Stimulated activated CD8-positive, alpha-beta memory T cell treated with anti-CD3 and anti-CD28 coated beads, Interleukin-12 subunit alpha, Interleukin-12 subunit beta, amount 100 ng/mL, for 24 hours (primary cell): ENCODE measurements around the gene BARHL1.
"Not testable (repeated sequence)": the region's sequence is repeated elsewhere in the genome, so short reads cannot be mapped to it uniquely, and the experiment has no call there.

Experiments
- DNase-seq: peaks from one replicate; pipeline ENCODE4 v3.0.0-alpha.2; 2020; ENCODE audit errors: extremely low read depth

Gene BARHL1

DNA sequence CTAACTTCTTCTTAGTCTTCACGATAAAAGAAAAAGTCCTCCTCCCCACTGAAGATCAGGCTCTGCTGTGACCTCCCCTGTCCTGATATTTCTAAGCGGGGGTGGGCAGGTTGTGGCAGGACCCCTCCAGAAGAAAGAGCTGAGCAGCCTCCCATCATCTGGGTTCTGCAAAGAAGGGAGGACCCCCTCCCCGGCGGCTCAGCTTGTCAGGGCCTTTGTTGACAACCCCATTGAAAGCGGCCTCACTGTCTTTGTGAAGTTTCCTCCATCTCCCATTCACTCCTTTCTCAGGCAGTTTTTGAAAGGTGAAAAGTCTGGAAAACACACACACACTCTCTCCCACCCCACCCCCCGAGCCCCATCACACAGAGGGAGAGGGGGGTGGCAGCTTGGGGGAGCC lies 26.2 kb upstream of the BARHL1 start:
- no peak for DNase-seq

DNA sequence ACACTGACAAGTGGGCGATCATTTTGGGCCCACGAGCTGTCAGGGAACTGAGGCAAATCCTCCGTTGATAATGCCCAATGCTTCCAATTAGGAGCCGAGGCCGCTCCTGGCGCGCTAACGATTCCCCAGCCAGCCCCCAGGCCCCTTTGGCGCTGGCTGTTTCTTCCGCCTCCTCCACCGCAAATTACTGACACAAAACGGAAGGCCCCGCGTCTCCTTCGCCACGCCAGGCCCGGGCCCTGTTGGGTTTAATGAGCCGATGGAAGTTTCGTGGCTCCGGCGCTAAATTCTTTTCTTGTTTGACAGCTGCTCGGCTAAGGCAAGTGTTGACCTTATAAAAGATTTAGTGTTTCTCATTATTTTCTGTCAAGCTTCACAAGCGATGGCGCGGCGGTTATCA lies 25.7 kb upstream of the BARHL1 start:
- no peak for DNase-seq

DNA sequence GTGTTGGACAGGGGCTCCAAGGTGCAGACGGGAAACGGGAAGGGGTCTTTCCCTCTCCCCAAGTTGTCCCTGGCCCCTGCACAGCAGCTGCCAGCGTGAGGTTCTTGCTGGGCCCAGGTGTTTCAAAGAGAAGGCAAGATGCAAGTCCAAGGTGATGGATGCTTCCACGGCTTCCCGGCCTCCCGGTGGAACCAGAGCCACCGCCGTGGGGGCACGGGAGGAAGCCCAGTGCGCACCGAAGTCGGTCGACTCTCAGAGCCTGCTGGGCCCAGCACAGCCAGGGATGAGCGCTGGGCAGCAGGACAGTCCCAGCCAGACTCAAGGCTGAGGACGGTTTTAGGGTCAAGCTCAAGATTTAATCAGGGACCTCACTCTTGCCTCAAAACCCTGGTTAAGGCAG lies 25.2 kb upstream of the BARHL1 start:
- no peak for DNase-seq

DNA sequence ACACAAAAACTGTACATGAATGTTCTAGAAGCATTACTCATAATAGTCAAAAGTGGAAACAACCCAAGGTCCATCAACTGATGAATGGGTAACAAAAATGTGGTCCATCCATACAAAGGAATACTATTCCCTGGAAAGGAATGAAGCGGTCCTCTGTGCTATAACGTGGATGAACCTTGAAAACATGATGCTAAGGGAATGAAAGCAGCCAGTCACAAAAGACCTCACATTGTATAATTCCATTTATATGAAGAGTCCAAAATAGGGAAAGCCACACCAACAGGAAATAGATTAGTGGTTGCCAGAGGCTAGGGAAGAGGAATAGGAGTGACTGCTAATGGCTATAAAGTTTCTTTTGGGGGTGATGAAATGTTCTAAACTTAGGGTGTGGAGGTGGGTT lies 22.7 kb upstream of the BARHL1 start:
- DNase-seq, result no peak

DNA sequence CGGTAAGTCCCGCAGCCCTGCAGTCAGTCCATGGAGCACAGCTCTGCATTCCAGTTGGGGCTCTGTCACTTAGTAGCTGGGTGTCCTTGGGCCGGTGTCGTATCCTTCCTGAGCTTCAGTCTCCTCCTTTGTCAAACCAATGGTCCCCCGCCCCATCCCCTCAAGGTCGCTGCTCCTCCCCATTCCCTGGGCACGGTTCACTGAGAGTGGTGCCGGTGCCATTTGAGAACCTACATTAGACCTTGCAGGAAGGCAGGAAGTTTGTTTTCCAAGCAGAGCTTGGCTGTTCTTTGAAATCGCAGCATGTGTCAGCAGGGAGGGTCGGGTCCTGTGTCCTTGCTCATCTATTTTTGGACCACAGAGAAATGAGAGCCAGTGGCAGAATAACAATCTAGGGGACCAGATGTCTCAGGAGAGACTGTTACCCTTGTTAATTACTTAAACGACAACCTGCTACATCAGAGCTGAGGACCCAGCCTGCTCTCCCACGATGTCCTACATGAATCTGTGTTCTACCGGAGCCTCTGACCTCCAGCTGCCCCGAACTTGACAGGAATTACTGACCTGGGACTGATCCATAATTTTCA lies 21.7 kb upstream of the BARHL1 start:
- DNase-seq, result no peak

DNA sequence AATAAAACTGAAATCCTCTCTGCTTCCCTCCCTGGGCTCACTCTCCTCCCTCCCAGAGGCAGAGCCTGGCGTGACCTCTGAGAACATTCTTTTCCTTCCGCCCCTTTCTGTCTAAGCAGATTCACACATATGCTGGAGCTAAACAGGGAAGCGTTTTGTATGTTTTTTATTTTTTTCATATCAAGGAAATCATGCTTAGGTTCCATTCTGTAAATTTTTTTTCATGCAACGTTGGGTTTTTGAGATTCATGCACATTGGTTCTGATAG lies 20.2 kb upstream of the BARHL1 start:
- DNase-seq, result no peak

DNA sequence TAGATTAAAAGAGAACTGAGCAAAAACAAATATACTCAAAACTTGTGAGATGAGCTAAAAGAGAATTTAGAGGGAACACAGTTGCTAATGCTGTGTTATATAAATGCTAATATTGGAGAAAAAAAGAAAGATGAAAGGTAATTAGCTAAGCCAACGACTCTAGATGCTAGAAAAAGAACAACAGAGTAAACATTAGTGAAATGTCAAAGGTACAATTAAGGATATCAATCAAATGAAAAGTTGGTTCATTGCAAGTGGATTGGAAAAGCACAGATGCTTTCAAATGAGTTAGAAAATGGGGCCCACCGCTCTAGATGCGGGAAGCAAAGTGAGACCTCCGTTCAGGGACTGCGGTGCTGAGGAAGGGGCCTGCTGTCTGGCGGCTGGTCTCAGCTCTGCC lies 17.9 kb upstream of the BARHL1 start:
- DNase-seq, result no peak

DNA sequence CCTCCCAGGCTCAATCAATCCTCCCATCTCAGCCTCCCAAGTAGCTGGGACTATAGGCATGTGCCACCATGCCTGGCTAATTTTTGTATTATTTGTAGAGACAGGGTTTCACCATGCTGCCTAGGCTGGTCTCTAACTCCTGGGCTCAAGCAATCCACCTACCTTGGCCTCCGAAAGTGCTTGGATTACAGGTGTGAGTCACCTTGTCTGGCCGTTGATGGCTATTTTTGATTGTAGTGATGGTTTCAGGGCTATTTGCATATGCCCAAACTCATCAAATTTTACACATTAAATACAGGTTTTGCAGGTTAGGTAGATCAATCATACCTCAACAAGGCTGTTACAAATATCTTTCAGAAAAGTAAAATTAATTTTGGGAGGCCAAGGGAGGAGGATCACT lies 13.6 kb upstream of the BARHL1 start:
- DNase-seq, result not testable (repeated sequence)

DNA sequence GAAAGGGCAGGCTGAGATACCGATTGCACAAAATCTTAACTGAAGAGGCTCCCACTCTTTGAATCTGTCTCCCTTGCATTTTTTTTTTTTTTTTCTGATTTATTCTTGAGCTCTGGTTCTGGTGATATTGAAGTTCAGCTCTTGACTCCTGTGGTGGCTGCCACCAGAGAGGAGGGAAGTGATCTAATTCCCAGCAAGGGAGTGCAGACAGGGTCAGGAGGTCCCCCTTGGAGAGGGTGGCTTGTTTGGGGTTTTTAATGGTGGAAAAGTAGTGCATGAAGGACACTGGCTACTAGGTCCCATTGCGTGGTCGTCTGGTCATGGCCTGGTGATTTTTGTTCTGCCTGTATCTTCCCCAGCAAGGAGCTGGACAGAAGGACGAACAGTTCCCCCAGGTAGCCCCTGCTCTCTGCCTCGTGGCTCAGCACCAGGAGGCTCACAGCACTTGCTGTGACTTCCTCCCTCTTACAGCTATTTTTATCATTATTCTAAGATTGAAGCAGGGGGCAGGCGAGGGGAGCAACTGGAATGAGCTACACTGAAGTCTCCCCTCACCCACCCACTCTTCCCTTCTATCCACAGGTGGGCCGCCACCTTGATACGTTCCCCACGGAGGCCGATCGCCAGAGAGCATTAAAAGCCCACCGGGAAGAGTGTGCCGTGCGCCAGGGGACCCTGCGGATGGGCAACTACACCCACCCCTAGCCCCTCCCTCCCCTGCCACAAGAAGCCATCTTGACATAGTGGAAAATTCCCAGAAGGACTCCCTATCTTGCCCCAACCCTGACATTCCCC lies 10.4 kb upstream of the BARHL1 start:
- no peak for DNase-seq

DNA sequence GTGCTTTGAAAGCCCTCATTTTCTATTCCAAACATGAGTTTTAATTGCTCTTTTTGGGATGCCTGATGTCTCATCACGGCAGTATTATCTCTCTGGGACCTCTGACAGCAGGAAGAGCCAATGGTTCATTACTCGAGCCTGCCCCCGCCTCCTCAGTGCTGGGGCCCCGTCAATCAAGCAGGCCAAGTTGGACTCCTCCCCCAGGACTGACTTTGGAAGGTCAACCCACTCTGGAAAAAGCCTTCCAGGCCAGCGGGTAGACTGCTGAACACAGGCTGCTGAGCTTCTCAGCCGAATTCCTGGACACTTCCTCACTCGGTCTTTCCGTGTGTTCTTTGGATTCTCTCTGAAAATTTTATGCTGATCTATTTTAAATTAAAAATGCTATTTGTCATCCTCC lies 9.5 kb upstream of the BARHL1 start:
- no peak for DNase-seq

DNA sequence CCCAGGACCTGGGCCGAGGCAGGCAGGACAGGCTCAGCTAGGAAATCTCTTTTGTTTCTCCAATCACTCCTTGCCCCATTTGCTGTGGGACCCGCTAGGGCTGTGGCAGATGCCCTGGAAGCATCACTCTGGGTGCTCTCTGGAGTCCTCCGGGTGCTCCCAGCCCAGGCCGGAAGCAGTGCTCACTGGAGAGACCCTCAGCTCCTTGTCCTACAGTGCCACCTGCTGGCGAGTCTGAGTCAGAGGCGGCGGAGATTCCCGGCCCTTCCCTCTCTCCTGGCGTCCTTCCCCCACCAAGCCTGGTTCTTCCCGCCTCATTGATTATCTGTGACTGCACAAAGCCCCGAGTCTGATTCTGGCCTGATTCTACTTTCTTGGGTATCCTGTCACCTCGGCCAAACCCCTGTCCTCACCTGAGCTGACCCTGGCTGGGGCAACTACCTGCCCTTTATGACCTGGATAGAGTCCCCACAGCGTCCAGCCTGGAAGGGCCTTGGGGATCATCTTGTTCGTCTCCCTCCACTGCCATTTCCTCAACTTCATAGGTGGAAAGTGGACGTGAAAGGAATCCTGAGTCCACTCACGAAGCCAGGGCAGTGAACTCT lies 7.3 kb upstream of the BARHL1 start:
- no peak for DNase-seq

DNA sequence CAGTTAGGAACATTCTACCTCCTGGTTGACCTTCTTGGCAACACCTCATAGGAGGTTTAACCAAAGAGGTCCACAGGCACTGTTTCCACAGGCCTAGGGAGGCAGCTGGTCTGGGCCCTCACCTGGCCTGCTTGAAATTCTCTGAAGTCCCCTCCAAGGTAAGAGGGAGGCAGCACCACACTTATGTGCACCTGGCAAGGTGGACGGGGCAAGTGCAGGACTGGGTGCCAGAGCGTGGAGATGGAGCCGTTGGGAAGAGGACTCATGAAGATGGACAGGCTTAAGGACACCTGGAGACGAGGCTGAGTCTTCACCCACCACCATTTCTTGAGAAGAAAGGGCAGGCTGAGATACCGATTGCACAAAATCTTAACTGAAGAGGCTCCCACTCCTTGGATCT lies 6.6 kb upstream of the BARHL1 start:
- DNase-seq, result no peak

DNA sequence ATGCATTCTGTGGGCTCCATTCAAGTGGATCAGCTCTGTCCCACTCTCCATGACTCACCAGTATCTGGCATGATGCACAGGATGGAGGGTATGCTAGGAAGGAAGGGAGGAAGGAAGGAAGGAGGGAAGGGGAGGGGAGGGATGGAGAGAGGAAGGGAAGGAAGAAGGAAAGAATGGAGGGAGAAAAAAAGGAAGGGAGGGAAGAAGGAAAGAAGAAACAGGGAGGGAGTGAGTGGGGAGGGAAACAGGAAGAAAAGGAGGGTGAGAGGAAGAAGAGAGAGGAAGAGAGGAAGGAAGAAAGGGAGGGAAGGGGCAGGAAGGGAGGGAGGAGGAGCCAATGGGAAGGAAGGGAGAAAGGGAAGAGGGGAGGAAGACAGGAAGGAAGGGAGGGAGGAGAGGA lies 5.3 kb upstream of the BARHL1 start:
- DNase-seq, result no peak

DNA sequence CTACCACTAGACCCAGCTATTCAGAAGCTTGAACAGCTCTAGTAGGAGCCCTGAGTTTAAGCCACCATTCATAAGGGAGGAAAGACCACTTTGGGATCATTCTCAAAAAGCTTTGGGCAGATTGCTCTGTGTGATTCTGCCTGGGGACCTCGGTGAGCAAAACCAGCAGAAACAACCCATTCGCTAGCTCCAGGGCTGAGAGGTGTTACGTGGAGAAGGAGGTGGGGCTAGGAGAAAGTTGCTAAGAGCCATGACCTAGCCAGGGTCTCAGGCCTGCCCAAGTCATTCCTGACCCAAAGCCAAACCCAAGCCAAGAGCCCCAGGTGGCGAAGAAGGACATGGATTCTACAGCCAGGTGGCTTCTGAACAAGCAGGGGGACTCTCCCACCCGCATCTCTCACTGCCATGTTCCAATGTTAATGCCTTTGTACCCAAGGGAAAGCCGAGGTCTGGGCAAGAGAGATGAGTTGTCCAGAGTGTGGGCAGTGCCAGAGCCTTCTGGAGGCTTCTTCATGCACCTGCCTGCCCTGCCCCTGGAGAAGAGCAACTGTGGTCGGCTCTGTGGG lies 4.0 kb upstream of the BARHL1 start:
- no peak for DNase-seq

DNA sequence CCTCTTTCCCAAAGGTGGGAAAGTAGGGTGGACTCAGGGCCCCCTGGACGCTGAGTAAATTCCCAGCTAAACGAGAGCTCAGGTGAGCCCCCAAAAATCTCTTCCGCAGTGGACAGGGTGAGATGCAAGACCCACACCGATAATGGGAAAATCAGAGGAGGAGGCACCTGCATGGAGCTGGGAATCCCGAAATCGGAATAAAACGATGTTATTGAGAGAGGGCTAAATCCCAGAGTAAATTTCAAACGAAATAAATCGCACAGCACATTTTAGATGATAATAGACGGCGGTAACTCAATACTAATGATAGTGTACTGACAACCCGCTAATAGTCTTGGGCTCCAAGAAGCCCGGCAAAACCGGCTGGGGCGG lies 3.0 kb upstream of the BARHL1 start:
- DNase-seq, result no peak

DNA sequence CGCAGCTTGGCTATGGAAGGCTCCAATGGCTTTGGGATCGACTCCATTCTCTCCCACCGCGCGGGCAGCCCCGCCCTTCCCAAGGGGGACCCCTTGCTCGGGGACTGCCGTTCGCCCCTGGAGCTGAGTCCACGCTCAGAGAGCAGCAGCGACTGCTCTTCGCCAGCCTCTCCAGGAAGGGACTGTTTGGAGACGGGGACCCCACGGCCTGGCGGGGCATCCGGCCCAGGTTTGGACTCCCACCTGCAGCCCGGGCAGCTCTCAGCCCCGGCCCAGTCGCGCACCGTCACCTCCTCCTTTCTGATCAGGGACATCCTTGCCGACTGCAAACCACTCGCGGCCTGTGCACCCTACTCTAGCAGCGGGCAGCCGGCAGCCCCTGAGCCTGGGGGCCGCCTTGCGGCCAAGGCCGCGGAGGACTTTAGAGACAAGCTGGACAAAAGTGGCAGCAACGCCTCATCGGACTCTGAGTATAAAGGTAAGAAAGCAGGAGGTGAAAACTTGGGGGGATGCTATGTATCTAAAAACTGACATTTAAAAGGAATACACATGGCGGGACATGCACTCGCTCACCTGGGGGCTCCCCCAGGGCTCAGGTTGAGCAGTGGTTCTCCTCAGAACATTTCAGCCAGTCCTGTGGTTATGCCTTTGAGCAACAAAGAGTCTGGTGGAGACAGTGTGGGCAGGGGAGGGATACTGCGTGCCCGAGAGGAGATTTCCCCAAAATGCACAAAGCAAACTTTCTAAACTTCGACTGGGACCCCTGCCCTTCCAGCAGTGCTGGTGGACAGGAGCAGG lies 579 bp downstream of the BARHL1 start:
- DNase-seq, result no peak

DNA sequence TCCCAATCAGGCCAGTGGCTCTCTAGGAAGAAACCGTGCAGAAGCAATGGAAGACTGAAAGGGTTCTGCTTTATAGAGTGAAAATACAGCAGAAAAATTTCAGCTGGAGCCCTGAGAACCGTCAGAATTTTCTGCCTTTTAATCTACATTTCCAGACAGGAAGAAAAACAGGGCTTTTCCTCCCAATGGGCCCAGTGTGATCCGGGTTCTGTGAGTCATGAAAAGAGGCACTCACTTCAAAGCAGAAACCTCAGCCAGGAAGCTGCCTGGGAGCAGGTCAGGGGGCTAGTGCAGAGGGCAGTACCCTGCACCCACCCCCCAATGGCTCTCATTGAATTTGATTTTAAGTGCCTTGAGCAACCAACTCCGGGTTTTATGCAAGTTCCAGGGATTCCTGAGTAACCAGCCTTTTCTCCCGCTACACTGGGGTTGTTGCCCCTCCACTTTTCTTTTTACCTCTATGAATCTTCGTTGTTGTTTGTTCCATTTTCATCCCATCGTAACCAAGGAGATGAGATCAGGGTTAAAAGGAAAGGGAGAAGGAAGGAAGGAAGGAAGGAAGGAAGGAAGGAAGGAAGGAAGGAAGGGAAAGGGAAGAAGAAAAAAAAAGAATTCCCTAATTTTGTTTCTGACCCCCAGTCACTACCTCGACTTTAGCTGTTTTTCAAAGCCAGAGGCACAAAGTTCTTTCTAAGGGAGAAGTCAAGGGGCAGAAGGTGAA lies 1.3 kb downstream of the BARHL1 start:
- DNase-seq, result no peak

DNA sequence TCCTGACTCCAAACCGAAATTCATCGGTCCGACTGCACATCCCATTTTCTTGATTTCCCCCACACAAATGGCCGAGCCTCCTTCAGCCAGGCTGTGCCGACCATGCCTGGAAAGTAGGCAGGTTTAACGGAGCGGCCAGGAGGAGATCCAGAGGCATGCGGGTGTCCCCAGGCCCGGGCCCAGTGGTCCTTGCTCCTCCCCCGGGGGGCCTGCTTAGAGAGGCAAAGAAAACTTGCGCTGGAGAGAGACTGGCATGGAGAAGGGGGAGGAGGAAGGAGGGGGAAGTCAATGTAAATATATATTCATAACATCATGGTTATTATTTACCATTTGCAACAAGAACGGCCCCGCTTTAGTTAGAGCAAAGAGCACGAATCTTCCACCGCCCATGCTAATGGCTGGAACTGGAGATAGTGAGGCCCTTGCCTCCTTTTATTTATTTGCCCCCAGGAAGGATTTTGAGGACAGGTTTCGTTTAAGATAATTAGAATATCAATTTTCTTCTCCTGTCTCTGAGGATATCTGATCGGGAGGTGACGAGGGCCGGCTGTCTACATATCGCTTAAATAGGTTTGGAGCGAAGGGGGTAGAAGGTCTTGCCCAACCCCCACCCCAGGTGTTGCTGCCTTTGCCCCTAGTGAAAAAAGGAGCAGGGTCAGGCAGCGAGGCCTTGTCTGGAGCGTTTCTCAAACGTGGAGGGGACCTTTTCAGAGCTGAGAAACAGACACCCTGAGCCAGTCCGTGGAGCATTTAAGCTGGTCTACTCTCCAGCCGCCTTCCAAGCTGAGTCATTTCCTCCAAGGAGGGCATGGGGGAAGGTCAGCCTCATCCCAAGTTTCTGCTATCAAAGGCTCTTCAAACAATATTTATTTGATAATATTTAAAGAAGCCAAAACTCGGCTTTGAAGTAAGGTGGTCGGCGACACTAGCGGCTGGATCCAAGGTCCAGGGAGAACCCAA lies 2.5 kb downstream of the BARHL1 start:
- DNase-seq, result no peak

DNA sequence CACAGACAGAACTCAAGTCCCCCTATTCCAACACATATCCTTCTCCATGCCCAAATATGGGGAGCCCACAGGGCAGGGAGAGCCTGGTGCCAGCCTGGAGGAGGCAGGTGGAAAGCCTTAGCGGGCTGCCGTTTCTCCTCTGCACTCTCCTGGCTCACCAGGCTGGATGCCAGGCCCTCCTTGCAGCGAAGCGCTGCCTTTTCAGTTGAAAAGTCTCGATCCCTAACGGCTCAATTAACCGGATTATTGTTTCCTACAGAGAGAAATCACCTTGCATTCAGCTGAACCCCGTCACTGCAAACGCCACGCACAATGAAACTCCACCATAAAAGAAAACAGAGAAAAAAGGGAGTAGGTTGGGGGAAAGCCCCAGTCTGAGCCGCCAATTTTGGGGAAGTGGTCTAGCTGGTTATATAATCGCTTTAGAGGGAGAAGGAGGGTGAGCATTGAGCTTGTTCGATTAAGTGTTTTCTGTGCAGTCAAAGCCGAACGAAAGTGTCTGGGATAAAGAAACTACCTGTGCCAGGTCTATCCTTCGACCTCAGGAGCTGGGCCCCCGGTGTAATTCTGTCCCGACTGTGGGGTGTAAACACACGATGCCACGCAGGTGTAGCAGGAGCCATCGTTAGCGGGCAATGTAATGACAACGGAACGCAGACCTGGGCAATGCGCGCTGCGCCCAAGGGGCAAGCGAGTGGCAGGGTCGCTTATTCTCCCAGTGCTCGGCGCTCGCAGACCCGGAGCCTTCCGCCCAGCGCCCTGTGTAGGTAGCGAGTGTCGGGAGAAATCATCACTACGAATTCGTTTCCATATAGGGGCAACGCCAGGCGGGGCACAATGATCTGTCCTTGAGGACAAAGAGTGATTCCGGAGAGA lies 3.8 kb downstream of the BARHL1 start:
- DNase-seq, result no peak
